Occipital lobe (tissue), 2 donors: ENCODE results near the gene MECR. TPM values are rescaled to one million over a fixed set of nuclear protein-coding genes. Genes with fewer than 3 reads are reported as not detected.

Experiments
- small RNA-seq: library from RNA; depleted of rRNA; stranded (forward); fragments of <200 nt; gene quantifications from one replicate; pipeline ENCODE3, GENCODE V24; 2014
- total RNA-seq: library from RNA; depleted of rRNA; stranded (reverse); fragments of >200 nt; gene quantifications from one replicate; pipeline ENCODE4 v1.2.3, GENCODE V29; 2014

MECR gene
- total RNA-seq, 1 donor from 2014 or later, result 15.8 TPM

Small RNAs within 50 kb of the gene (small RNA-seq; reads per million reads assigned to genes)
- gene RF02271, result not detected

Other genes starting within 250 kb of the MECR start
- 0.94 TPM for gene TMEM200B, start 107.0 kb downstream of the MECR start, total RNA-seq
- gene SRSF4, start 49.0 kb downstream of the MECR start, total RNA-seq, result 38.4 TPM
- 23.6 TPM for gene PTPRU, start 5.6 kb upstream of the MECR start, total RNA-seq